Lung (tissue), 12 donors: Measurements from ENCODE around the gene PAX6. TPM values are rescaled to one million over a fixed set of nuclear protein-coding genes. Genes with fewer than 3 reads are reported as not detected.

Experiments used
- ATAC-seq: fragments of 200-7000 bp; cut with Tn5 transposase; one replicate; pipeline ENCODE4 v1.9.1; 2020; ENCODE audit warnings: moderate number of reproducible peaks; ENCODE audit not compliant: insufficient read depth, low FRiP score
- DNase-seq, 3 donors: peaks; one replicate each; pipeline ENCODE4 v3.0.0-alpha.2; 2013 to 2017
- H3K27ac ChIP-seq, 2 donors: one replicate each; pipeline ENCODE4 v1.5.1; 2013; ENCODE audit warnings: mild to moderate bottlenecking in 2 of 2, moderate library complexity in 2 of 2, control low read depth in 1 of 2, inconsistent platforms in 1 of 2, low read depth in 1 of 2, low read length in 1 of 2
- H3K27me3 ChIP-seq, 3 donors: one replicate each; pipeline ENCODE4 v1.5.1; 2013; ENCODE audit warnings: low read length in 2 of 3; ENCODE audit not compliant: control insufficient read depth in 3 of 3, insufficient read depth in 3 of 3
- H3K36me3 ChIP-seq, 4 donors: one replicate each; pipeline ENCODE4 v1.5.1; 2013; ENCODE audit warnings: low read length in 4 of 4, mild to moderate bottlenecking in 1 of 4, moderate library complexity in 1 of 4; ENCODE audit not compliant: control insufficient read depth in 4 of 4, insufficient read depth in 4 of 4
- H3K4me1 ChIP-seq, 5 donors: one replicate each; pipeline ENCODE4 v1.5.1; 2013; ENCODE audit warnings: low read length in 5 of 5, mild to moderate bottlenecking in 2 of 5, moderate library complexity in 1 of 5; ENCODE audit not compliant: control insufficient read depth in 5 of 5, insufficient read depth in 5 of 5
- H3K4me3 ChIP-seq: one replicate; pipeline ENCODE4 v1.5.1; 2013; ENCODE audit warnings: mild to moderate bottlenecking, control low read depth, moderate library complexity
- H3K9ac ChIP-seq, 2 donors: one replicate each; pipeline ENCODE4 v1.5.1; 2013; ENCODE audit warnings: low read length in 2 of 2, control low read depth in 1 of 2; ENCODE audit not compliant: insufficient read depth in 1 of 2
- H3K9me3 ChIP-seq, 4 donors: one replicate each; pipeline ENCODE4 v1.5.1; 2013; ENCODE audit warnings: low read length in 3 of 4, mild to moderate bottlenecking in 1 of 4, moderate library complexity in 1 of 4; ENCODE audit not compliant: control insufficient read depth in 4 of 4, insufficient read depth in 3 of 4
- WGBS, 2 donors: extraction: QIAGEN DNeasy Blood & Tissue Kit; methylation state at CpG; one replicate each; pipeline ENCODE4 v1.1.7; 2013; 5-methylcytosine and 5-hydroxymethylcytosine counted together
- polyA plus RNA-seq, 2 donors: library from polyadenylated mRNA; stranded (reverse); fragments of 200-250 nt; gene quantifications; one replicate each; pipeline ENCODE4 v1.2.1, GENCODE V29; 2013
- total RNA-seq, 2 donors: library from RNA; depleted of rRNA in 1 of 2; stranded (reverse); fragments of >200 nt in 1 of 2; gene quantifications; one replicate each; pipeline ENCODE4 v1.2.1, GENCODE V29; 2014 to 2021
- TF ChIP-seq, protein P1 (sequence below): IDR thresholded peaks from 2 replicates; pipeline ENCODE4 v1.5.1; 2012; ENCODE audit warnings: mild to moderate bottlenecking; ENCODE audit errors: control extremely low read depth, extremely low read depth
- donor health status: control.
- donor health status: control.
- donor health status: Bipolar disorder and iron deficiency.
- donor health status: healthy.
- donor health status: DM: yes; HTN: yes; CAD: no.

The PAX6 gene
- total and polyA plus RNA-seq, 4 donors = 0.01 TPM; not detected in 3

DNA sequence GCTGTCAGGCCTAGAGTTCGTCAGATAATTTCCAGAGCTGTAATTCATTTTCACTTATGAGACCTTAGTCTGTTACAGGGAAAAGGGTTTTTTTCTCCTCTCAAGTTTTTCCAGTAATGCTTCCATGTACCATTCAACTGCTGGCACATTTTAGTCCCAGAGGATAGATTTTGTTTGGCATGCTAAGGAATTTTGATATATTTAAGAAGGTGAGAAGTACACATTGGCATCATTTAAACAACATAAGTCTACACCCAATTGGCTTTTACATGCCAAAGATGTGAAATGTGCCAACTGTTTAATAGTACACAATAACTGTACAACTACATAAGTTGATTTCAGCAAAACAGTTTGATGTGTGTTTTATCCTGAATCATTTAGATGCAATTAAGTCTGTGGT is 71.0 kb downstream of the PAX6 start:
- ATAC-seq (no peak), DNase-seq (no peak)
- H3K9ac ChIP-seq = no peak overlapping the region
- no peak overlapping the region for H3K27ac ChIP-seq
- H3K9me3 ChIP-seq = peaks cover 0 to 4% (median 1%) of the 10 kb centered on the region in 4 donors
- no peaks in the 10 kb centered on the region for H3K4me1 ChIP-seq
- H3K36me3 ChIP-seq = no peaks in the 10 kb centered on the region
- 81 to 90% methylated on average over 1 of the region's 1 CpG for WGBS, 2 donors
- no peak overlapping the region for H3K4me3 ChIP-seq
- no peaks in the 10 kb centered on the region for H3K27me3 ChIP-seq
- TF ChIP-seq, protein P1, sequence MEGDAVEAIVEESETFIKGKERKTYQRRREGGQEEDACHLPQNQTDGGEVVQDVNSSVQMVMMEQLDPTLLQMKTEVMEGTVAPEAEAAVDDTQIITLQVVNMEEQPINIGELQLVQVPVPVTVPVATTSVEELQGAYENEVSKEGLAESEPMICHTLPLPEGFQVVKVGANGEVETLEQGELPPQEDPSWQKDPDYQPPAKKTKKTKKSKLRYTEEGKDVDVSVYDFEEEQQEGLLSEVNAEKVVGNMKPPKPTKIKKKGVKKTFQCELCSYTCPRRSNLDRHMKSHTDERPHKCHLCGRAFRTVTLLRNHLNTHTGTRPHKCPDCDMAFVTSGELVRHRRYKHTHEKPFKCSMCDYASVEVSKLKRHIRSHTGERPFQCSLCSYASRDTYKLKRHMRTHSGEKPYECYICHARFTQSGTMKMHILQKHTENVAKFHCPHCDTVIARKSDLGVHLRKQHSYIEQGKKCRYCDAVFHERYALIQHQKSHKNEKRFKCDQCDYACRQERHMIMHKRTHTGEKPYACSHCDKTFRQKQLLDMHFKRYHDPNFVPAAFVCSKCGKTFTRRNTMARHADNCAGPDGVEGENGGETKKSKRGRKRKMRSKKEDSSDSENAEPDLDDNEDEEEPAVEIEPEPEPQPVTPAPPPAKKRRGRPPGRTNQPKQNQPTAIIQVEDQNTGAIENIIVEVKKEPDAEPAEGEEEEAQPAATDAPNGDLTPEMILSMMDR = no peak
